Stimulated activated CD8-positive, alpha-beta memory T cell treated with anti-CD3 and anti-CD28 coated beads, Interleukin-4, amount 100 ng/mL, for 1 hour (primary cell): Measurements from ENCODE around the gene HOXA7.

Experiments used
- DNase-seq, 2 donors: peaks; one replicate each; pipeline ENCODE4 v3.0.0-alpha.2; 2020; ENCODE audit warnings: low read depth in 2 of 2, low spot score in 1 of 2

HOXA7 gene

GRCh38 chr7:27109466-27110185, 46.8 kb downstream of the HOXA7 start:
- DNase-seq = no peak

GRCh38 chr7:27108390-27109127, 47.9 kb downstream of the HOXA7 start:
- DNase-seq = no peak

GRCh38 chr7:27107391-27108381, 48.8 kb downstream of the HOXA7 start:
- DNase-seq = no peak

- DNase-seq = no peak
Observed at GRCh38 chr7:27106901-27107240, 49.6 kb downstream of the HOXA7 start.

DNA sequence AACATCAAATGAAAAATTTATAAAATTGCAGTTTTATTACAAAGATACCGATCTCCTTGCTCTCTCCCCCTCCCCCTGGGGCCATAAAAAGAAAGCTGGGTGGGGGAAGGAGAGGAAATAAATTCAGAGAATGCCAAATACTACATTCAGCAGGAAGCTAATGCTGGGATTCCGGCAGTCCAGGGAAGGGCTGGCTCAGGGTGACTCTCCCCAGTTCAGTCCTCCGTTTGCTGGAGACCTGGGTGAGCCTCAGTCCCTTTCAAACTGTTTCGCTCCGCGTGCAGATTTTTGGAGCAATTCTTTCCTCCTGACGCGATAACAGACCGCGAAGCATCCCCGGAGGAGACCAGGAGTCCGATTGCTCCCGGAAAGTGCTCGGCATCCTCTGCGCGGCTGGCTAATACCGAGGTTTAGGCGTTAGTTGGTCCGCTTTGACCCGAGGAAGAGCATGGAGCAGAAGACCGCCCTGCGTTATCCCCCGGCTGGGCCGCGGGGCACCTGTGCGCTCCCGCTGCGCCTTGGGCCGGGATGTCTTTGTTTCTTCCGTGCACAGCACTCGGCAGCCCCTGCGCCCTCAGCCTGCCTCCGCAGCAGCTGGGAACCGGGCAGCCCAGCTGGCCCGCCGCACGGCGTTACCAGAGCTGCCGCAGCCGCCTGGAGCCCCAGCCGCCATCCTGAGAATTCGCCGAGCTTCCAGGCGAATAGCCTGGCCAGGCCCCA, 50.1 kb downstream of the HOXA7 start:
- no peak for DNase-seq

DNA sequence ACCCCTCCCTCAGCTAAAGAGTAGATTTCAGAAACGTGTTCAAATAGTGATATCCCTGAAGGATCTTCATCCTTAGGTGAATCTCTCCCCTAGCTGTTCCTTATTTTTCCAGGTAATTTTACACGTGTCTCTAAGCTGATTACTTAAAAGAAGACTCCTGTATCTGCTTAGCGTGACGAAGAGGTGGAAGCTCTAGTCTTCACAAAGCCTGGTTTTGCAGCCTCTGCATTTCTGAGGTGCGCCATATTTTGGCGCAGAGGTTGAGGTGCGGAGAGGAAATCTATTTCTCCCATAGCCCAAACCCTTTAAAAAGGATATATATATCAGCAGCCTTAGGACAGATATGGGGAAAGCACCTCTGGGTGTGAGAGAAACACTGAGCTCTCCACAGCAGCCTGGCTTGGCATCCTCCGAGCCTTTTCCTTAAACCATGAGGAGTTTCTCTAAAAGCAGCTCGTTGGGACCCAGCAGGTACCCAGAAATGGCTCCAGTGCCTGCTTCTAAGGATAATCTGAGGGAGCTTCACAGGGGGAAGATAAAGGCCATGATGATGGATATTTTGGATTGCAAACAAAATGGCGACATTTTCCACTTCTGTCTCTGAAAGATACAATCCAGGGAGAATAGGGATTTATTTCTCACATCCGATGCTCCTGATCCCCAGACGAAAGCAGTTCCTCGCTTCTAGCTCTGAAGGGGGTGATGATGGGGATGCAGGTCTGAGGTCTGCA, 51.0 kb downstream of the HOXA7 start:
- DNase-seq = no peak

GRCh38 chr7:27104341-27105058, 52.0 kb downstream of the HOXA7 start:
- DNase-seq = no peak
